Kidney (tissue), 14 donors: ENCODE results near the gene ERRFI1. TPM values are rescaled to one million over a fixed set of nuclear protein-coding genes. Genes with fewer than 3 reads are reported as not detected.
A peak's percentile ranks its signal among the peaks of the same experiment; 100 is the strongest.

Source experiments
- DNase-seq, 5 donors: peaks; one replicate each; pipeline ENCODE4 v3.0.0-alpha.2; 2013 to 2020
- FAIRE-seq: peaks from 2 replicates; lab custom pipeline; 2012; peaks lifted over from hg19 to GRCh38; lab: Jason Lieb, UNC
- H3K27ac ChIP-seq, 2 donors: one replicate each; pipeline ENCODE4 v1.7.0; 2013; ENCODE audit warnings: low read depth in 2 of 2, low read length in 2 of 2, inconsistent platforms in 1 of 2
- H3K27me3 ChIP-seq: one replicate; pipeline ENCODE4 v1.7.1; 2013; ENCODE audit warnings: low read length, inconsistent platforms; ENCODE audit not compliant: control insufficient read depth, insufficient read depth
- H3K36me3 ChIP-seq, 3 donors: one replicate each; pipeline versions ENCODE4 v1.7.0 to v1.7.1; 2013; ENCODE audit warnings: low read length in 3 of 3, control low read depth in 1 of 3, inconsistent platforms in 1 of 3; ENCODE audit not compliant: insufficient read depth in 3 of 3, control insufficient read depth in 2 of 3
- H3K4me1 ChIP-seq, 3 donors: one replicate each; pipeline versions ENCODE4 v1.7.0 to v1.7.1; 2013; ENCODE audit warnings: low read length in 3 of 3, inconsistent platforms in 1 of 3, low read depth in 1 of 3; ENCODE audit not compliant: control insufficient read depth in 2 of 3, insufficient read depth in 2 of 3
- H3K4me3 ChIP-seq, 3 donors: one replicate each; pipeline versions ENCODE4 v1.7.0 to v1.8.1; 2013; ENCODE audit warnings: low read length in 3 of 3, control low read depth in 1 of 3, inconsistent platforms in 1 of 3
- H3K9ac ChIP-seq, 3 donors: one replicate each; pipeline versions ENCODE4 v1.7.0 to v1.7.1; 2013; ENCODE audit warnings: low read length in 3 of 3, control low read depth in 1 of 3, inconsistent platforms in 1 of 3
- H3K9me3 ChIP-seq, 3 donors: one replicate each; pipeline versions ENCODE4 v1.7.0 to v1.7.1; 2013; ENCODE audit warnings: low read length in 3 of 3, control low read depth in 1 of 3, inconsistent platforms in 1 of 3; ENCODE audit not compliant: control insufficient read depth in 2 of 3, insufficient read depth in 1 of 3
- CTCF ChIP-seq: IDR thresholded peaks from 3 replicates; pipeline ENCODE4 v1.5.1; 2012; ENCODE audit warnings: mild to moderate bottlenecking, moderate library complexity, borderline replicate concordance; ENCODE audit not compliant: insufficient read depth; ENCODE audit errors: extremely low read depth
- intact Hi-C: fragments of 100-400 bp; cut with DNase I; formaldehyde crosslinking; loops from one replicate; pipeline ENCODE4 v1.11.1; 2022
- polyA plus RNA-seq: library from polyadenylated mRNA; stranded (reverse); fragments of 350-450 nt; fragmentation: Illumina TruSeq; extraction: RNeasy Lipid Tissue Mini Kit (QIAGEN cat#74804); gene quantifications from one replicate; pipeline ENCODE4 v1.2.3, GENCODE V29; 2014; ENCODE audit warnings: low read depth, low replicate concordance; ENCODE audit not compliant: insufficient read depth
- total RNA-seq: library from RNA; stranded (reverse); fragmentation: NEBNext Ultra II Directional; extraction: Animal tissue kit (Norgen Biotek cat#: 25700); gene quantifications from one replicate; pipeline ENCODE4 v1.2.1, GENCODE V29; 2021
- donor health status: control.
- donor health status: control.
- donor health status: control.
- donor health status: control.
- donor health status: control.
- donor health status: DM: yes; HTN: yes; CAD: no.
- donor health status: Normal renal cell carcinoma (clear cell type).

The ERRFI1 gene
- total and polyA plus RNA-seq, 2 donors from 2014 or later = 25.0 to 71.3 TPM

DNA sequence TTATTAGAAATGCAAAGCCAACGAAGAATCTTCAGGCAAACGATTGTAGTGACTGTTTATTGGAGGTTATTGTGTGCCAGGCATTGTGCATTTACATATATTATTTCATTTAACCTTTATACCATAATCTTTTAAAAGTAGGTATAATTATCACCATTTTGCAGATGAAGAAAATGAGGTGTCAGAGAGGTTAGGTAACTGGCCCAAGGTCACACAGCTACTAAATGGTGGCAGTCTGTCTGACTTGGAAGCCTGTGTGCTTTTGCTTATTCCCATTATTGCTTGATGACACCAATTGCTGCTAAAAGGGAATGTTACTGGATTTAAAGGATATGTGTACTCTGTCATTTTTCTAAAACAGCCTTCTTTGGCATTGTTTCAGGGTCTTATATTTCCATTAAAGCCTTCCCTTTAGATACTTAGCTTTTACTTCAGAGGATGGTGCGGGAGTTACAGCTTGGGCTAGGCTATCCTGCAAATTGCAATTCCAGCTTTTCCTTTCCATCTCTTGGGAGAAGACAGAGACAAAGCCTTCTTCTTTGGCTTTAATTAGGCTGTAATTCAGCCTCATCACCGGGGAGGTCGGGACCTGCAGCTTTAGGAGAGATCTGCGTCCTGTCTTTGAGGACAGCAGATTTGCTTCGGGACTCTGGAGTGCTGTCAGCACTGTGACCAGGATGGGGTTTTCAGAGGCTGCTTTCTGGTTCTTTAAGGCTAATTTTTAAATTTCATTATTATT is 37.4 kb upstream of the ERRFI1 start:
- no peak for FAIRE-seq
- Histone ChIP-seq H3K9me3 (no peaks in the 10 kb centered on the region), H3K27me3 (no peaks in the 10 kb centered on the region), H3K4me3 (no peak overlapping the region), H3K4me1 (no peaks in the 10 kb centered on the region), H3K36me3 (no peaks in the 10 kb centered on the region), H3K27ac (no peak overlapping the region), H3K9ac (peak overlapping the region in 1 of 3 donors; percentile 7)
- intact Hi-C loops = no loop called here
- no peak for DNase-seq
- TF ChIP-seq CTCF = no peak

DNA sequence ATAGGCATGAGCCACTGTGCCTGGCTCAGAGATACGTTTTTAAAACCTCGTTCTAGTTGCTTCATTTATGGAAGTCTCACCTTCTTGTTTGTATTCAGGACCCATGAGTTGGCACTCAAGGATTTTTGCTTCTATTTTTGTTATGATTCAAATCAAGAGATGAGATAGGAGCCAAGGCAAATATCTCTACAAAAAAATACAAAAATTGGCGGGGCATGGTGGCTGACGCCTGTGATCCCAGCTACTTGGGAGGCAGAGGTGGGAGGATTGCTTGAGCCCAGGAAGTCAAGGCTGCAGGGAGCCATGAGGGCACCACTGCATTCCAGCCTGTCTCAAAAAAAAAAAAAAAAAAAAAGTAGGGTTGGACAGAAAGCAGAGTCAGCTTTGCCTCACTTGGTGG is 36.8 kb upstream of the ERRFI1 start:
- H3K36me3 ChIP-seq = no peaks in the 10 kb centered on the region
- no peak overlapping the region for H3K9ac ChIP-seq
- no peaks in the 10 kb centered on the region for H3K27me3 ChIP-seq
- TF ChIP-seq CTCF = no peak
- H3K9me3 ChIP-seq = no peaks in the 10 kb centered on the region
- DNase-seq (no peak), FAIRE-seq (no peak)
- H3K4me3 ChIP-seq = no peak overlapping the region
- no peaks in the 10 kb centered on the region for H3K4me1 ChIP-seq
- intact Hi-C loops = no loop called here
- no peak overlapping the region for H3K27ac ChIP-seq

GRCh38 chr1:8061673-8062386 is 35.7 kb upstream of the ERRFI1 start:
- FAIRE-seq (no peak), DNase-seq (no peak)
- H3K27ac ChIP-seq = no peak overlapping the region
- TF ChIP-seq CTCF = no peak
- H3K9ac ChIP-seq = no peak overlapping the region
- no peaks in the 10 kb centered on the region for H3K36me3 ChIP-seq
- H3K4me3 ChIP-seq = no peak overlapping the region
- H3K9me3 ChIP-seq = no peaks in the 10 kb centered on the region
- intact Hi-C loops = no loop called here
- no peaks in the 10 kb centered on the region for H3K4me1 ChIP-seq
- H3K27me3 ChIP-seq = no peaks in the 10 kb centered on the region
